ENCODE measurements around the gene GPR146.
A peak's percentile ranks its signal among the peaks of the same experiment; 100 is the strongest.

Gene GPR146

GRCh38 chr7:1101563-1102431 lies 57.5 kb downstream of the GPR146 start:
- H3K9ac ChIP-seq (ENCODE audit: low read length) = no peak overlapping the region
- H3K27me3 ChIP-seq (ENCODE audit: control insufficient read depth, insufficient read depth, low read length) = peaks cover 1% of the 10 kb centered on the region
- H3K9me3 ChIP-seq (ENCODE audit: control insufficient read depth, low read length) = no peaks in the 10 kb centered on the region
- peaks cover 31% of the 10 kb centered on the region for H3K4me1 ChIP-seq (ENCODE audit: control insufficient read depth, insufficient read depth, low read length)
- H3K36me3 ChIP-seq (ENCODE audit: control insufficient read depth, insufficient read depth, low read length) = no peaks in the 10 kb centered on the region
- H3K4me3 ChIP-seq (ENCODE audit: low read length) = no peak overlapping the region

GRCh38 chr7:1103009-1103788 lies 58.9 kb downstream of the GPR146 start:
- H3K27me3 ChIP-seq (ENCODE audit: control insufficient read depth, insufficient read depth, low read length) = no peaks in the 10 kb centered on the region
- no peaks in the 10 kb centered on the region for H3K9me3 ChIP-seq (ENCODE audit: control insufficient read depth, low read length)
- no peaks in the 10 kb centered on the region for H3K36me3 ChIP-seq (ENCODE audit: control insufficient read depth, insufficient read depth, low read length)
- H3K4me3 ChIP-seq (ENCODE audit: low read length) = no peak overlapping the region
- H3K9ac ChIP-seq (ENCODE audit: low read length) = peak overlapping the region; percentile 30
- peaks cover 27% of the 10 kb centered on the region for H3K4me1 ChIP-seq (ENCODE audit: control insufficient read depth, insufficient read depth, low read length)

- no peak overlapping the region for H3K4me3 ChIP-seq (ENCODE audit: low read length)
- peak overlapping the region; percentile 30 for H3K9ac ChIP-seq (ENCODE audit: low read length)
- no peaks in the 10 kb centered on the region for H3K36me3 ChIP-seq (ENCODE audit: control insufficient read depth, insufficient read depth, low read length)
- no peaks in the 10 kb centered on the region for H3K27me3 ChIP-seq (ENCODE audit: control insufficient read depth, insufficient read depth, low read length)
- no peaks in the 10 kb centered on the region for H3K9me3 ChIP-seq (ENCODE audit: control insufficient read depth, low read length)
- peaks cover 27% of the 10 kb centered on the region for H3K4me1 ChIP-seq (ENCODE audit: control insufficient read depth, insufficient read depth, low read length)
Measured at GRCh38 chr7:1103789-1104515, 59.6 kb downstream of the GPR146 start.

- Histone ChIP-seq H3K9me3 (ENCODE audit: control insufficient read depth, low read length) (no peaks in the 10 kb centered on the region), H3K27me3 (ENCODE audit: control insufficient read depth, insufficient read depth, low read length) (no peaks in the 10 kb centered on the region), H3K9ac (ENCODE audit: low read length) (no peak overlapping the region), H3K4me1 (ENCODE audit: control insufficient read depth, insufficient read depth, low read length) (peaks cover 23% of the 10 kb centered on the region), H3K4me3 (ENCODE audit: low read length) (no peak overlapping the region), H3K36me3 (ENCODE audit: control insufficient read depth, insufficient read depth, low read length) (no peaks in the 10 kb centered on the region)
Measured at GRCh38 chr7:1104516-1105179, 60.3 kb downstream of the GPR146 start.

- Histone ChIP-seq H3K4me1 (ENCODE audit: control insufficient read depth, insufficient read depth, low read length) (peaks cover 21% of the 10 kb centered on the region), H3K9me3 (ENCODE audit: control insufficient read depth, low read length) (no peaks in the 10 kb centered on the region), H3K9ac (ENCODE audit: low read length) (no peak overlapping the region), H3K36me3 (ENCODE audit: control insufficient read depth, insufficient read depth, low read length) (no peaks in the 10 kb centered on the region), H3K27me3 (ENCODE audit: control insufficient read depth, insufficient read depth, low read length) (no peaks in the 10 kb centered on the region), H3K4me3 (ENCODE audit: low read length) (no peak overlapping the region)
Measured at GRCh38 chr7:1105189-1105588, 60.8 kb downstream of the GPR146 start.

GRCh38 chr7:1106063-1106792 lies 61.9 kb downstream of the GPR146 start:
- H3K36me3 ChIP-seq (ENCODE audit: control insufficient read depth, insufficient read depth, low read length) = no peaks in the 10 kb centered on the region
- H3K4me1 ChIP-seq (ENCODE audit: control insufficient read depth, insufficient read depth, low read length) = peaks cover 21% of the 10 kb centered on the region
- H3K27me3 ChIP-seq (ENCODE audit: control insufficient read depth, insufficient read depth, low read length) = no peaks in the 10 kb centered on the region
- no peaks in the 10 kb centered on the region for H3K9me3 ChIP-seq (ENCODE audit: control insufficient read depth, low read length)
- H3K9ac ChIP-seq (ENCODE audit: low read length) = no peak overlapping the region
- H3K4me3 ChIP-seq (ENCODE audit: low read length) = no peak overlapping the region

- Histone ChIP-seq H3K4me3 (ENCODE audit: low read length) (no peak overlapping the region), H3K9me3 (ENCODE audit: control insufficient read depth, low read length) (no peaks in the 10 kb centered on the region), H3K27me3 (ENCODE audit: control insufficient read depth, insufficient read depth, low read length) (no peaks in the 10 kb centered on the region), H3K4me1 (ENCODE audit: control insufficient read depth, insufficient read depth, low read length) (peaks cover 17% of the 10 kb centered on the region), H3K9ac (ENCODE audit: low read length) (no peak overlapping the region), H3K36me3 (ENCODE audit: control insufficient read depth, insufficient read depth, low read length) (no peaks in the 10 kb centered on the region)
Measured at GRCh38 chr7:1106793-1107421, 62.6 kb downstream of the GPR146 start.

- no peak overlapping the region for H3K9ac ChIP-seq (ENCODE audit: low read length)
- no peaks in the 10 kb centered on the region for H3K9me3 ChIP-seq (ENCODE audit: control insufficient read depth, low read length)
- no peak overlapping the region for H3K4me3 ChIP-seq (ENCODE audit: low read length)
- peaks cover 6% of the 10 kb centered on the region for H3K4me1 ChIP-seq (ENCODE audit: control insufficient read depth, insufficient read depth, low read length)
- H3K27me3 ChIP-seq (ENCODE audit: control insufficient read depth, insufficient read depth, low read length) = no peaks in the 10 kb centered on the region
- no peaks in the 10 kb centered on the region for H3K36me3 ChIP-seq (ENCODE audit: control insufficient read depth, insufficient read depth, low read length)
Measured at GRCh38 chr7:1108264-1108920, 64.0 kb downstream of the GPR146 start.

Data from mucosa of stomach (tissue), 1 donor.